T-helper 1 cell treated with Interleukin-12 subunit alpha and Interleukin-12 subunit beta and Interleukin-4 antibody, amounts not matched to agents 30 ng/mL and 1 ng/mL, for 36 hours (primary cell): ENCODE results near the gene SRP14. TPM values are rescaled to one million over a fixed set of nuclear protein-coding genes. Genes with fewer than 3 reads are reported as not detected.
"Not testable (repeated sequence)": the region's sequence is repeated elsewhere in the genome, so short reads cannot be mapped to it uniquely, and the experiment has no call there.

Experiments used
- intact Hi-C: fragments of 100-400 bp; cut with micrococcal nuclease; formaldehyde crosslinking; loops from one replicate; pipeline ENCODE4 v1.15.1; 2024
- total RNA-seq: library from RNA; stranded (reverse); gene quantifications from 2 replicates; pipeline ENCODE4 v1.2.3, GENCODE V29; 2022

The SRP14 gene, protein sequence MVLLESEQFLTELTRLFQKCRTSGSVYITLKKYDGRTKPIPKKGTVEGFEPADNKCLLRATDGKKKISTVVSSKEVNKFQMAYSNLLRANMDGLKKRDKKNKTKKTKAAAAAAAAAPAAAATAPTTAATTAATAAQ
- total RNA-seq, result 152 and 154 TPM in 2 replicates

DNA sequence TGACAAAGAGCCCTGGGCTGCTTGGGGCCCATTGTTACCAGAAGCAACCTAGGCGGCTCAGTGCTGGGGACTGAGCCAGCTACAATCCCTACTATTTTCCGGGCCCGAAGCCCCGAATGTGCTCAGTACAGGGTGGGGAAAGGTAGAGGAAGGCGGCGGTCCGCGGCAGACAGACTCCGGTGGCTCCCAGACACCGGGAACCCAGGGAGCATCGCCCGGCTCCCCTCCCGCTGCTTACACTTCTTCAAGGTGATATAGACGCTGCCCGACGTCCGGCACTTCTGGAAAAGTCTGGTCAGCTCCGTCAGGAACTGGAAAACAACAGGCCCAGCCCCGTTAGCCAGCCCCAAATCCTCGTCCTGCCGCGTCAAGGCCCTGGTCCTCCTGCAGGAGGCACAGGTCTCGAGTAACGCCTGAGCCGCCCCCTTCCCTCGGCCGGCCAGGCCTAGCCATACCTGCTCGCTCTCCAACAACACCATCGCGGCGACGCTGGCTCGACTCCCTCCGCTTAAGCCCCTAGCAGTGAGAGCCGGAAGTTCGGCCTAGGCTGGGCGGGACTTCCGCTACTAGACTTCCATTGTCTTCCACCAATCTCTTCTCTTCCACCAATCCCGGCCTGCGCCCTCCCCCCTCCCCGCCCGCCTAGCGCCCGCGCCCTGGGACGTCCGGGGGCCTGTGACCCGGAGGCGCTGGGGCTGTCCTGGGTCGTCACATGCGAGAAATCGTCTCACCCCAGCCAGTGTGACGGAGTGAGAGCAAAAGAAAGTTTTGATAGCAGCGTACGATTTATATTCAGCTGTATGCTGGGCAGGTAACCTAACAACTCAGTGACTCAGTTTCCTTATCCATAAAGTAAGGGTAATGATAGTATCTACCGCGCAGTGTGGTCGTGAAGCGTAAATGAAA lies at the start of gene SRP14:
SRP14 (minus strand) TSS at position 544 of the 906 bp plus-strand sequence; CDS start at position 479, 65 bp downstream.
- intact Hi-C loops, result loop anchor here (1.0 to 5.0 kb wide), 10 partner anchors 8 to 528 kb away; partner anchors contain the start of genes BUB1B, CCDC32, EIF2AK4 and FSIP1

DNA sequence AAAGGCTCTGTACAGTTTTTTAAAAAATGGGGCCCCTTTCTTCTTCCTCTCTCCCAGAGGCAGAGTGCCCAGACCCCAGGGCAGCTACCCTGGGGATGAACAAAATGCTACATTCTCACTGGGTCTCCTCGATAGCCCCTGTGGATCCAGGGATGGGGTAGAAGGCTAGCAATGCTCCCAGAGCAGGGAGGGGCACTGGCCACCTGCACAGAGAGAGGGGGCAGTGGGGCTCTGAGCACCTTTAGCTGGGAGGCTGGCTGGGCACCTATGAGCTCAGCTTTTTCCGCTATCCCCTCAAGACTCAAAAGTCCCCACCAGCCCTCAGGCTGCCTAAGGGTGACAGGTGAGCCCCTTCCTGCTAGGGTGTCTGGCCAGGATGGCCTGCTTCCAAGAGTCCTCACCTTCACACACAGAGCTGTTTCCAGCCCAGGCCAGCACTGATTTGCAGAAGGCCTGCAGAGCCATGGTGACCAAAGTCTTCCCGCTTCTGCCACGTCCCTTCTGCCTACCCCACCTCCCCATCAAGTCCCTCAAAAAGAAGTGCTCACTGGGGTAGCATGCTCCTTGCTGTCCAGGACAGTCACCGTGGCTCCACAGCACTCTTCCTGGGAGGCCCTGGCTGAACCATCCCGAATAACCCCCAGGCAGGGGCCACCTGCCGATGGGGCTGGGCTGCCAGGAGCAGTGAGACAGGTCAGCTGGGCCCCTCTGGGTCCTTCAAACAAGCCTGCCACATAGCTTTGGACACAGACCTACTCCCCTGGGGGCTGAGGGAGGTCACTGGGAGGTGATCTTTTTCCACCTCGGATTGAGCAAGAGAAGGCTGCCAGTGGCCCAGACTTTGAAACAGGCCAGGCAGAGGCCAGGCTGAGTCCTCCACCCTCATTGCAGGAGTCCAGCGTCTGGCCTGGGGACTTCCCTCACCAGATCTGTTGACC lies 49.3 kb upstream of the SRP14 start:
- intact Hi-C loops, result no loop called here

DNA sequence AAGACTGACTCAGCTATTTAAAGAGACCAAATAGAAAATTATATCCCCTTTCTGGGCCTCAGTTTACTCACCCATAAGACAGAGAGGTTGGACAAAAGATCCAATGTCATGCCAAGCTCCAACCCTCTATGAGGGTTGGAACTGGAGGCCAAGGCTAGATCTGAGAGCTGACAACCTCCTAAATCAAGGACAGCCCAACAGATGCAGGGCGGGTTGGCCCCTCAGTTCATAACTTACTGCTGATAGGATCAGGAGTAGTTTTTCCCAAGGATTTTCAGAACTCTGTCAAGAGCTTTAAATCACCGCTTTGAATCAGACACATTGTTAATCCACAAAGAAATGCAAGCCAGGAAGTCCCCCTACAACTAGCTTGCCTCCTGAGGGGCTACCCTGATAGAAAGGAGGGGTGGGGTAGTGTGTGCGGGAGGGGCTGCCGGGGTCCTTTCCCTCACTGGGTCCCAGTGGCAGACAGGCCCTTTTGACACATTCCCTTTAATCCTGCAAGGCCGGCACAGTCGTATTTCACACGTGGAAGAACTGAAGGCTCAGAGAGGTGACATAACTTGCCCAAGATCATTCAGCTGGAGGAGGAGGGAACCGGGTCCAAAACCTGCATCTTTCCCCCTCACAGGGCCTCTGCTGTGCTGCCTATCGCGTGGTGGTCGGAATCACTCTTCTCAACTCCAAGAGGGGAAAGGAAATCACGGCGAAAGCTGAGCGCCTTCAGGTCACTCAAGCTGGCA lies 48.3 kb upstream of the SRP14 start:
- intact Hi-C loops, result no loop called here

DNA sequence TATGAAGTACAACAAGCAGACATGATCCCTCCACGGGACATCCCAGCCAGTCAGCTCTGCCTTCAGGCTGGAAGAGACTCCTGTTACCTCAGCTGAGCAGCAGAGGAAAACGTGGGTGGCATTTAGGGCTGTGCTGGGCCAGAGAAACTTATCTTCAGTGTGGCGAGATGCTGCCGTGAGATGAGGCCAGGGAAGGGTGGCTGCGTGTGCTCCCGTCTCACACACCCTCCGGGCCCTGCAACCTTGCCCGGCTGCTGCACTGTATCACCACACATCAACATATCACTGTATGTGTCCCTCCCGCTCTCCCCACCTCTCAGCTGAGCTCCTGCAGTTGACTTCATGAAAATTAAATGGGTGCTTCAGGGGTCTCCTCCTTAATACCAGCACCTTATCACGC lies 46.3 kb upstream of the SRP14 start:
- intact Hi-C loops, result no loop called here

DNA sequence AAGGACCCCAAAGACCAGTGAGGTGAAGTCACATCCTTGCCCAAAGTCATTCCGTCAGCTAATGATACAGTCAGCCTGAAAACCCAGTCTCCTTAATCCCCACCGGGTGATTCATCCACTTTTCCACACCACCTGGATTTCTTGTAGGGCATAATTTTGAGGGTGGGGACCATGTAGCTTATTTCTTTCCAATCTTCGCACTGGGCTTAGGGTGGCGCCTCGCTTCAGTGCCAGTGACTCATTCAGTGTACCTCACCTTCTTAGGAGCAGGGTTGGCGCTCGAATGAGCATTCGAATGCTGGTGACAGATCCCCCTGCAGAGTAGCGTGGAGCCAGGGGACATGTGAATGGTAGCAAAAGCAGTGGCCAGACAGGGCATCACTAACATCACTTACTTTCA lies 45.7 kb upstream of the SRP14 start:
- intact Hi-C loops, result no loop called here

DNA sequence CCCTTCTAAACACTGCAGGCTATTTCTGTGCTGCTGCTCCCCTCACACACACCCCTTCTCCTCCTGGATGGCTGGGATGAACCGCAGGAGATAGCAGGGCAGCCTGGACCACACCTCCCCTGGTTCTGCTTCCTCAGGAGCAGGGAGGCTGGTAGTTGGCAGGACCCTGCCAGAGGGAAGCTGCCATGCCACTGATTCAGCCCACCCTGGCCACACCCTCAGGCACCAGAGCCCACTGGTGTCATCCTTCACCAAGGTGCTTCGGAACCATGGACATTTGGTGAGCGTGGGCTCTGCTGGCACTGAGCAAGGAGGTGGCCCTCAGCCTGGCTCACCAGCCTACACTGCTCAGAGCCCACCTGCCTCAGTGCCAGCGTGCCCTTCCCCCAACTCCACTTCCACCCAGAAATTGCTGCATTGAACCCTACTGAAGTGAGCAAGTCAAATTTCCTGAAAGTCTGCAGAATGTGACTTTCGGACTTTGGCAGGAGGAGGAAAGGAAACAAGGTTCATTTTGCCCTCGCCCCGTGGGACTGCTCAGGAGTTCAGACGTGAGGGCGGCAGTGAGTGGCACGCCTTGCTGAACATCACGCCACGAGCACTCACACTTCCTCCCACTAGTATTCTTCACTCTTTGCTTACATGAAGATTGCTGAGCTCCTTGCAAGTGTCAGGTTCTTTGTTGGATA lies 43.4 kb upstream of the SRP14 start:
- intact Hi-C loops, result no loop called here

DNA sequence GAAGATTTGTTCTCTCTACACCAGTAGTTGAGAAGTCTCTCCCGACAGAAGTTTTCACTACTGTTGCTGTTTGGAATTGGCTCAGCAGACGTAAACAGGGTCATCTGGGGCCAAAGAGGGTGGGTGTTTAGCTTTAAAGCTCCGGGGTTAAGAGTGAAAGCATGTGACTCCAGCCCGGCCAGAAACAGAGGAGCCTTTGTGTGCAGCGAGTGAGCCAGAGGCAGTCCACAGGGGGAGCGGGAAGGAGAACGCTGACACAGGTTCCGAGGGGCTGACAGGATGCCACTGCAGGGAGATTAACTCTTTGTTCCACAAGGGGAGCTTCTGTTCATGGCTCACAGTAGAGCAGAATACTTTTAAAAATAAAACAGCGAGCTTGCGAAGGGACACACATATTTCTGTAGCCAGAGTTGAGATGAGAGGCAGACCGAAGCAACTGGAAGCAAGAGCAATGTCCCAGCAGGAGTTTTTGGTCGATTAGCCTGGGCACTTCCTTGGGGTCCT lies 42.8 kb upstream of the SRP14 start:
- intact Hi-C loops, result no loop called here

DNA sequence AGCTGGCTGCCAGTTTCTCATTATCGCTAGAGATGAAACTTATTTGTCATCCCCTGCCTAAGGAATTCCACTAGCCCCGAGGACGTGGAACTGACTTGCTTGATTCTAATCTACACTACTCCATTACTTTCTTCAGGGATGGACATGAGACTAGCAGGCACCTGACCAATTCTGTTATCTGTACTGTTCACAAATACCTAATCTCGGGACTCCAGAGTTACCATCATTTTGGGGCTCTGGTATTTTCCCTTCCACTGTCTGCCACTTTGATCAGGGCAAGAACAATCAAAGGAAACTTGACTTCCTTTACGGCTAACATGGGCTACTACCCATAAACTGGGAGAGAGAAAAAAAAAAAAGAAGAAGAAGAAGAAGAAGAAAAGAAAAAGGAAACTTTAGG lies 41.9 kb upstream of the SRP14 start:
- intact Hi-C loops, result no loop called here

DNA sequence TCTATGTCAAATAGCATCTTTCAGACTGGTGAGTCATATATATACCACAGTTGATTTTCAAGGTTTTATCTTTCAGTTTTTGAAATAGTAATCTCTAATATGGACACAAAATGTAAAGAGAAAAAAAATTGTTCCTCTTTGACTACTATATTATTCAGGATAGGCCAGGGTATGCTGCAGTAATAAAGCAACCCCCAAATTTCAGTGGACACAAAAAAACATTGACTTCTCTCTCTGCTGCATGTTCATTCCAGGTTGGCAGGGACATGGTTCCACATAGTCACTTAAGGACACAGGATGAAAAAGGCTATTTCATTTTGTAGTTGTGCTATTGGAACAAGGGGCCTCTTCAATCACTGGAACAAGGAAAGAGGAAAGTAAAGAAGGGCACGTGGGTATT lies 41.1 kb upstream of the SRP14 start:
- intact Hi-C loops, result no loop called here

DNA sequence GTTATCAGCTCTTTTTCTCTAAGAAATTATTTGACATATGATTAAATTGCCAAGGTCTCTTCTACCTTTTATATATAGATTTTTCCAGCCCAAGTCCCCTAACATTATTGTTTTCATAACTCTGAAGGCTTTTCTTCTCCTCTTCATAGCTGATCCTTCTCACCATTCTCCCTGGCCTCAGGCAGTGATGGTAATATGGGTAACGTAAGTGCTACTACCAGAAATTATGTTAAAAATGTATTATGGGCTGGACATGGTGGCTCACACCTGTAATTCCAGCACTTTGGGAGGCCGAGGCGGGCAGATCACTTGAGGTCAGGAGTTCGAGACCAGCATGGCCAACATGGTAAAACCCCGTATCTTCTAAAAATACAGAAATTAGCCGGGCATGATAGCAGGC lies 40.5 kb upstream of the SRP14 start:
- intact Hi-C loops, result no loop called here

DNA sequence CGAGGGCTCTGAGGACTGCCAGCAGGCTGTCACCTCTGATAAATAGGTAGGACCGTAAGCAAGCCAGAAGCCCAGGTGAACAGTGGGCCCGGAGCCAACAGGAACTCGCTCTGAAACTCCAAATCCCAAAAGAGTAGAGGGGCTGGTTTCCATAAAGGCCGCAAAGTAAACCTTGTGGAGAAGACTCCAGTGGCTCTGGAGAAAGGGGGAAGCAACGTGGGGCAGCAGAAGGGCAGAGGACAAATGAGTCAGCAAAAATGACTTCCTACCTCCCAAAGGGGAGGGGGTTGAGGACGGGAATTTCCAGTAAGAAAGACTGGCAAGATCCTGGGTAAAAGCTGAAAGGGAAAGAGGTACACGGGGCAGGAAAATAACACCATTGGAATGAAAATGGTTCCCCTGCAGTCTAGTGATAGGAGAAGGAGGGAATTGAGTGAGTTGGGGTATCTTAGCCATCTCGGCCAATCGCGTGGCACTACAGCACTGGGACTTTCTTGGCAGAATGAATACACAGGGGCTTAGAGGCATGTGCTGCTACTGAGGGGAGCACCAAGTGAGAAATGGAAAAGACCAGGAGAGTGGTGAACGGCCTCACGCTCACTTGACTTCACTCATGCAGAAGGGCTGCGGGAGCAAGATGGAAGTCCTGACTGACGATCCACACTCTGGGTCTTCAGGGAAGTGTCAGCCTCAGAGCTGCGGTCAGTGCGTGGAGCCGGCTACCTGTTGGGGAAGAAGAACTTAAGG lies 36.5 kb upstream of the SRP14 start:
- intact Hi-C loops, result no loop called here

DNA sequence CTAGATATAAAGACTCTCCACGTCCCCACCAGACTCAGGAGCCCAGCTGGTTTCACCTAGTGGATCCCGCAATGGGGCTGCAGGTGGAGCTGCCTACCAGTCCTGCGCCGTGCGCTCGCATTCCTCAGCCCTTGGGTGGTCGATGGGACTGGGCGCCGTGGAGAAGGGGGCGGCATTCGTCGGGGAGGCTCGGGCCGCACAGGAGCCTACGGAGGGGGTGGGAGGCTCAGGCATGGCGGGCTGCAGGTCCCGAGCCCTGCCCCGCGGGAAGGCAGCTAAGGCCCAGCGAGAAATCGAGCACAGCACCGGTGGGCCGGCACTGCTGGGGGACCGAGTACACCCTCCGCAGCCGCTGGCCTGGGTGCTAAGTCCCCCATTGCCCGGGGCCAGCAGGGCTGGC lies 35.7 kb upstream of the SRP14 start:
- intact Hi-C loops, result not testable (repeated sequence)

DNA sequence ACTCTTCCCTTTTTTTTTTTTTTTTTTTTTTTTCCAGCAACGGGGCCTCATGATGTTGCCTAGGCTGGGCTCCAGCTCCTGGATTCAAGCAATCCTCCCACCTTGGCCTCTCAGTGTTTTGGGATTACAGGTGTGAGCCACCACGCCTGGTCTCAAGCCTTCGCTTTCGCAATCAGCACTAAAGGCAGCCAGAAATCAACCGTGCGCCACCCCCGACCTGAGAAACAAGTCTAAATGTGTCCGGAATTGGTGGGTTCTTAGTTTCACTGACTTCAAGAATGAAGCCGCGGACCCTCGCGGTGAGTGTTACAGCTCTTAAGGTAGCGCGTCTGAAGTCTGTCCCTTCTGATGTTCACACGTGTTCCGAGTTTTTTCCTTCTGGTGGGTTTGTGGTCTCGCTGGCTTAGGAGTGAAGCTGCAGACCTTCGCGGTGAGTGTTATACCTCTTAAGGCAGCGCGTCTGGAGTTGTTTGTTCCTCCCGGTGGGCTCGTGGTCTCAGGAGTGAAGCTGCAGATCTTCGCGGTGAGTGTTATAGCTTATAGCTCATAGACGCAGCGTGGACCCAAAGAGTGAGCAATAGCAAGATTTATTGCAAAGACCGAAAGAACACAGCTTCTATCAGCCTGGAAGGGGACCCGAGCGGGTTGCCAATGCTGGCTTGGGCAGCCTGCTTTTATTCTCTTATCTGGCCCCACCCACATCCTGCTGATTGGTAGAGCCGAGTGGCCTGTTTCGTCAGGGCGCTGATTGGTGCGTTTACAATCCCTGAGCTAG lies 34.9 kb upstream of the SRP14 start:
- intact Hi-C loops, result not testable (repeated sequence)

DNA sequence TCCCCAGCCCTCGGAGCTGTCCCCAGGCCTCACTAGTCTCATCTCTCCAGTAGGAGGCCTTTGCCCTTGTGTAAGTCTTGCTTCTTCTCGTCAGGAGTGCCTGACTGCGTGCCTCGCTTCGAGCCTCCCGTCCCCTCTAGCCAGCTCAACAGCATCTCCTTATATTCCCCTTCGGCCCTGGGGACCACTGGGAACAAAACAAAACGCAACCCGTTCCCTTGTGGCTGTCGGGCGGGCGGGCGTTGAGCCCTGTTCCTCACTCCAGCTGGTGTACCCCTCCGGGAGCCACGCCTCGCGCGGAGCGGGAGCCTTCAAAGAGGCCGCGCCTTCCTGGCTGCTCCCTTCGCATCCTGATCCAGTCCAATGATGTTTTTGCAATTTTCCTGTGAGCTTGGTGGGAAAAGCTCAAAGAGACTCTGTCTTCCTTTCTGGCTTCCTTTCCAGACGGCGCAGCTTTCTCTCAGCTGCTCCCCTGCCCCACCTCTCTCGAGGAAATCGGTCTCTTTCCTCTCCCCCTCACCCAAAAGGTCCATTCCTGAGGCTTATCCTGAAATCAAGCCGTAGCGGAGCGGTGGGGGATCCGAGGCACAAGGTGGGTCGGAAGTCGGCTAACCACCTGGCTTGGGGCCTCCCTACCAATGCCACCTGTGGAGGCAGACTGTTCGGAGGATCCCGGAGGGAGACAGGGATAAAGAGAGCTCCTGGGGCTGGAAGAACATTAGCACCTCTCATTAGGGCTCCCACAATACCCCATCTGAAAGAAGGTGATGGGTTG lies 33.4 kb upstream of the SRP14 start:
- intact Hi-C loops, result no loop called here

DNA sequence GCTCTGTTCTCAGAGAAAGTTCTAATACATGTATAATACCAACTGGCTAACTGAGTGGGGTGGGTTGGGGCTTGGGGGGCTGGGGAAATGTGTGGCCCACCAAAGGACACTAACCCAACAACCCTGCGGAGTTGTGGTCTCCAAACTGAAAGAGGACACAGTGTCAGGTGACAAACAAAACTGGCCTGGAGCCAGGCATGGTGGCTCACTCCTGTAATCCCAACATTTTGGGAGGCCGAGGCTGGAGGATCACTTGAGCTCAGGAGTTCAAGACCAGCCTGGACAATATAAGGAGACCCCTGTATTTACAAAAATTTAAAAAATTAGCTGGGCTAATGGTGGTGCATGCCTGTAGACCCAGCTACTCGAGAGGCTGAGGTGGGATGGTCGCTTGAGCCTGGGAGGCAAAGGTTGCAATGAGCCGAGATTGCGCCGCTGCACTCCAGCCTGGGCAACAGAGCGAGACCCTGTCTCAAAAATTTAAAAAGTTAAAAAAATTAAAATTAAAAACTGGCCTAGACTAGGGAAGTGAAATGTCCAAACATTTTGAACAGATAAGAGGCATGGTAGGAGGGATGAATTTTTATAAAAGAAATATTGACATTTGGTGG lies 31.7 kb upstream of the SRP14 start:
- intact Hi-C loops, result no loop called here

DNA sequence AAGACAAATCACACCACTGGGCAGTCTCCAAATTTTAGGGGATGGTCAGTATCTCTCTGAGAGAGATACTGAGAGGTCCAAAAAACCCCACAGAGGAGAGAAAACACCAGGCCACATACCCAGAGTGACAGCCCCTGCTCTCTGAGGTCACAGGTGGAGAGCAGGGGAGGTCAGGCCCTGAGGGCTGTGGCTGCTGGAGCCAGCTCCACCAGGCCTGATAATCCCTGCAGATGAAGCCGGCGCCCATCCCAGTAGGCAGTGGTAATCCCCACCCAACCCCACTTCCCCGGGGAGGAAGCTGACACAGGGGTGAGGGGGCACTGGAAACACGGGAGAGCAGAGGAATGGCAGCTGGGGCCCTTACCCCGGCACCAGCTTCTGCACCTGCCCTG lies 31.2 kb upstream of the SRP14 start:
- intact Hi-C loops, result no loop called here
